Forelimb muscle (tissue), 1 donor: ENCODE data around the gene RFX4. TPM values are rescaled to one million over a fixed set of nuclear protein-coding genes. Genes with fewer than 3 reads are reported as not detected.

Source experiments
- DNase-seq: peaks from one replicate; pipeline ENCODE4 v3.0.0-alpha.2; 2013; ENCODE audit warnings: low read depth
- polyA plus RNA-seq: library from polyadenylated mRNA; unstranded; fragments of 120-200 nt; gene quantifications from one replicate; pipeline ENCODE4 v1.2.1, GENCODE V29; 2013; ENCODE audit not compliant: insufficient read length

The RFX4 gene
- polyA plus RNA-seq, 1 donor, result 0.15 TPM

- no peak for DNase-seq
Observed at GRCh38 chr12:106646472-106646871, 63.7 kb downstream of the RFX4 start.

- no peak for DNase-seq
Observed at GRCh38 chr12:106647793-106648514, 65.2 kb downstream of the RFX4 start.

GRCh38 chr12:106648736-106649135, 65.9 kb downstream of the RFX4 start:
- DNase-seq, result no peak

- no peak for DNase-seq
Observed at GRCh38 chr12:106651552-106651951, 68.7 kb downstream of the RFX4 start.

- DNase-seq, result no peak
Observed at GRCh38 chr12:106652510-106653015, 69.8 kb downstream of the RFX4 start.

- no peak for DNase-seq
Observed at GRCh38 chr12:106655577-106655976, 72.8 kb downstream of the RFX4 start.

- no peak for DNase-seq
Observed at GRCh38 chr12:106657488-106657887, 74.7 kb downstream of the RFX4 start.

GRCh38 chr12:106663385-106663784, 80.6 kb downstream of the RFX4 start:
- DNase-seq, result no peak

- DNase-seq, result no peak
Observed at GRCh38 chr12:106669216-106669615, 86.4 kb downstream of the RFX4 start.

GRCh38 chr12:106670131-106670530, 87.3 kb downstream of the RFX4 start:
- DNase-seq, result no peak

- no peak for DNase-seq
Observed at GRCh38 chr12:106671840-106672239, 89.0 kb downstream of the RFX4 start.

GRCh38 chr12:106672314-106673025, 89.7 kb downstream of the RFX4 start:
- no peak for DNase-seq

GRCh38 chr12:106673141-106673540, 90.3 kb downstream of the RFX4 start:
- no peak for DNase-seq

GRCh38 chr12:106675651-106676435, 93.0 kb downstream of the RFX4 start:
- DNase-seq, result no peak

GRCh38 chr12:106679574-106679973, 96.8 kb downstream of the RFX4 start:
- no peak for DNase-seq

GRCh38 chr12:106680280-106680679, 97.5 kb downstream of the RFX4 start:
- no peak for DNase-seq

- DNase-seq, result no peak
Observed at GRCh38 chr12:106681210-106681609, 98.4 kb downstream of the RFX4 start.

GRCh38 chr12:106682594-106683234, 99.9 kb downstream of the RFX4 start:
- DNase-seq, result no peak

GRCh38 chr12:106684497-106684896, 101.7 kb downstream of the RFX4 start:
- no peak for DNase-seq

GRCh38 chr12:106685381-106685780, 102.6 kb downstream of the RFX4 start:
- no peak for DNase-seq

GRCh38 chr12:106687672-106688071, 104.9 kb downstream of the RFX4 start:
- no peak for DNase-seq
